ENCODE data around the gene GUCA2A. TPM values are rescaled to one million over a fixed set of nuclear protein-coding genes. Genes with fewer than 3 reads are reported as not detected.

GUCA2A gene
- total RNA-seq, 1 donor from 2014 or later, result not detected

- no peaks in the 10 kb centered on the region for H3K27me3 ChIP-seq
- no peak for TF ChIP-seq CTCF (IDR thresholded peaks at IDR 0.05)
- no peak for DNase-seq (ENCODE audit: extremely low spot score in 2 of 2)
- intact Hi-C loops (cut with DNase I), result loop anchor here (10.0 kb wide), 1 partner anchor 603 kb away; no protein-coding TSS in a partner anchor
- no peaks in the 10 kb centered on the region for H3K9me3 ChIP-seq
- no peak overlapping the region for H3K27ac ChIP-seq
- H3K4me3 ChIP-seq, result no peak overlapping the region
- peaks cover 55% of the 10 kb centered on the region for H3K4me1 ChIP-seq
- no peaks in the 10 kb centered on the region for H3K36me3 ChIP-seq
These were observed 13.0 kb upstream of the GUCA2A start for GRCh38 chr1:42177541-42177981.

GRCh38 chr1:42176902-42177519 is 12.5 kb upstream of the GUCA2A start:
- Histone ChIP-seq H3K27ac (no peak overlapping the region), H3K27me3 (no peaks in the 10 kb centered on the region), H3K4me3 (no peak overlapping the region), H3K9me3 (no peaks in the 10 kb centered on the region), H3K36me3 (no peaks in the 10 kb centered on the region), H3K4me1 (peaks cover 61% of the 10 kb centered on the region)
- DNase-seq (ENCODE audit: extremely low spot score in 2 of 2), result no peak
- intact Hi-C loops (cut with DNase I), result loop anchor here (10.0 kb wide), 1 partner anchor 602 kb away; no protein-coding TSS in a partner anchor
- TF ChIP-seq POLR2AphosphoS5 (IDR thresholded peaks at IDR 0.05; ENCODE audit: insufficient read depth in 1 of 2, low read depth in 1 of 2) (no peak), POLR2A (IDR thresholded peaks at IDR 0.05) (no peak), CTCF (IDR thresholded peaks at IDR 0.05) (peak; percentile 43 to 53 (median 46))

DNA sequence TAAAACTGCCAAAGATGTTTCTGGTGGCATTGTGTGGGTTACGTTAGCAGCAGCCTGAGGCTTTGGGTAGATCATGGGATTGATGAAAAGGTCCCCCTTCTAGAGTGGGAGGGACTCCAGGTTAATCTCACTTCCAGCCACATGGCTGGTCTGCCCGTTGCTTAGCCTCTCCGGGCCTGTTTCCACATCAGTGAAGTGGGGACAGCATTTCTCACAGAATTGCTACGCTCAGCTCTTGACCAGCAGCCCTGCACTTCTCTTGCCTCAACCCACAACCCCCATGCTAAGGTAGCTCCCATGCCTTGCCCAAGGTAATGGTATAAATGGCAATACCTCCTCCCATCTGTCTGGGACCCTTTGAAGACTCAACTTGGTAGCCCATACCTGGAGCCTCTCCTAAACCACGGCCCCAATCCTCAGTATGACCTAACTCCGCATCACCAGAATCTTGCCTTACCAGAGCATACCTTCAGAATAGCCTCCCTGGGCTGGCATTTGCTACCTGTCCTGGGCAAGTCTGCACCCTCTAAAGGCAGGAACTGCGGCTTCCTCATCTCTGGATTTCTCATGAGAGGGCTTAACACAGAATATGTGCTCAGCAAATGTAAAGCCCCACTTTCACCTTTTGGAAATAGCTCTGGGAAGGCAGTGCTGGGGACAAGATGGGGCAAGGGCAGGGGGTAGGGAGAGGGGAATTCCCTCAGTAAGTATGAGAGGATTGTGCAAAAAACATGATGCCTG is 10.9 kb upstream of the GUCA2A start:
- Histone ChIP-seq H3K36me3 (no peaks in the 10 kb centered on the region), H3K4me3 (no peak overlapping the region), H3K4me1 (peaks cover 74% of the 10 kb centered on the region), H3K27me3 (no peaks in the 10 kb centered on the region), H3K27ac (no peak overlapping the region), H3K9me3 (no peaks in the 10 kb centered on the region)
- DNase-seq (ENCODE audit: extremely low spot score in 2 of 2), result no peak
- intact Hi-C loops (cut with DNase I), result loop anchor here (10.0 kb wide), 1 partner anchor 601 kb away; no protein-coding TSS in a partner anchor
- TF ChIP-seq POLR2AphosphoS5 (IDR thresholded peaks at IDR 0.05; ENCODE audit: insufficient read depth in 1 of 2, low read depth in 1 of 2), result no peak

GRCh38 chr1:42173961-42174735 is 9.6 kb upstream of the GUCA2A start:
- H3K36me3 ChIP-seq, result no peaks in the 10 kb centered on the region
- peaks cover 71% of the 10 kb centered on the region for H3K4me1 ChIP-seq
- DNase-seq (ENCODE audit: extremely low spot score in 2 of 2), result no peak
- no peaks in the 10 kb centered on the region for H3K9me3 ChIP-seq
- H3K27ac ChIP-seq, result no peak overlapping the region
- no peak overlapping the region for H3K4me3 ChIP-seq
- intact Hi-C loops (cut with DNase I), result loop anchor here (10.0 kb wide), 1 partner anchor 599 kb away; no protein-coding TSS in a partner anchor
- TF ChIP-seq POLR2AphosphoS5 (IDR thresholded peaks at IDR 0.05; ENCODE audit: insufficient read depth in 1 of 2, low read depth in 1 of 2) (peak in 1 of 2 donors; percentile 57), POLR2A (IDR thresholded peaks at IDR 0.05) (no peak)
- H3K27me3 ChIP-seq, result no peaks in the 10 kb centered on the region

- no peaks in the 10 kb centered on the region for H3K9me3 ChIP-seq
- no peaks in the 10 kb centered on the region for H3K27me3 ChIP-seq
- peak overlapping the region; percentile 17 for H3K27ac ChIP-seq
- no peak overlapping the region for H3K4me3 ChIP-seq
- no peak for DNase-seq (ENCODE audit: extremely low spot score in 2 of 2)
- H3K36me3 ChIP-seq, result no peaks in the 10 kb centered on the region
- TF ChIP-seq CTCF (IDR thresholded peaks at IDR 0.05) (peak; percentile 65 to 85 (median 80)), POLR2A (IDR thresholded peaks at IDR 0.05) (no peak), POLR2AphosphoS5 (IDR thresholded peaks at IDR 0.05; ENCODE audit: insufficient read depth in 1 of 2, low read depth in 1 of 2) (no peak)
- peaks cover 63% of the 10 kb centered on the region for H3K4me1 ChIP-seq
- intact Hi-C loops (cut with DNase I), result loop anchor here (10.0 kb wide), 1 partner anchor 599 kb away; no protein-coding TSS in a partner anchor
These were observed 8.8 kb upstream of the GUCA2A start for GRCh38 chr1:42173155-42173933.
